ENCODE results near the gene EXOSC7.
"Not testable (repeated sequence)": the region's sequence is repeated elsewhere in the genome, so short reads cannot be mapped to it uniquely, and the experiment has no call there.

GRCh38 chr3:45053805-45054195 lies 77.8 kb downstream of the EXOSC7 start:
- not testable (repeated sequence) for TF ChIP-seq EZH2phosphoT487 (IDR thresholded peaks at IDR 0.05; ENCODE audit: insufficient read depth, low read depth); EZH2 (IDR thresholded peaks at IDR 0.05; ENCODE audit: insufficient read depth, poor library complexity, severe bottlenecking)

All from GM23248 (cell line).